ENCODE measurements around the gene DNALI1. TPM values are rescaled to one million over a fixed set of nuclear protein-coding genes. Genes with fewer than 3 reads are reported as not detected.

Gene DNALI1
- 3.5 to 5.7 TPM (median 3.9 TPM) in 3 replicates for total RNA-seq
- long read RNA-seq, partial matches to known transcripts = 0 of 4 reads
- long read RNA-seq, other reads (novel, unspliced or antisense) = 2 of 4 reads

DNA sequence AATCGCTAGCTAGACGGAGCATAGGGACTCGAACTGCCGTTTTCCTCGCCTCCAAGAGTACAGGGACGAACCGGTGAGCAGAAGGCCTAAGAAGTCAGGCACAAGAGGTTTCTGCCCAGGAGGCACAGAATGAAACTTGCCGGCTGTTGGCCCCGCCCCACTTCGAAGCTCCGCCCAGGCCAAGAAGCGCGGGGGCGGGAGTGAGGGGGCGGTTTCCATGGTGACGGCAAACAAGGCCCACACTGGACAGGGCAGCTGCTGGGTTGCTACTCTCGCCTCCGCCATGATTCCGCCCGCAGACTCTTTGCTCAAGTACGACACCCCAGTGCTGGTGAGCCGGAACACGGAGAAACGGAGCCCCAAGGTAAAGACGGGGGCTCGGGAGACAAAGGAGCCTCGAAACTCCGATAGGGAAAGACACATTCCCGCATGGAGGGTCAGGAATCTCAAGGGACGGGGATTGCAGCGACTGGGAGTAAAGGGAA lies at the start of gene DNALI1:
Gene DNALI1, plus strand, starts transcription at position 229 of the 485 bp plus-strand sequence. Its CDS starts 55 bp downstream, at position 284.
- no peak for DNase-seq (ENCODE audit: low spot score)
- H3K9me3 Mint-ChIP-seq (ENCODE audit: low read depth) = no peaks in the 10 kb centered on the region
- peak within 1 kb of the TSS; percentile 75 for H3K4me3 Mint-ChIP-seq (ENCODE audit: unreplicated experiment)
- H3K27ac Mint-ChIP-seq (ENCODE audit: unreplicated experiment) = peak within 1 kb of the TSS; percentile 59
- H3K36me3 Mint-ChIP-seq (ENCODE audit: low read depth) = peaks cover 5% of the 10 kb centered on the region
- H3K4me1 Mint-ChIP-seq (ENCODE audit: low read depth) = peaks cover 35% of the 10 kb centered on the region
- H3K27me3 Mint-ChIP-seq (ENCODE audit: low read depth) = no peaks in the 10 kb centered on the region
- TF ChIP-seq, protein P1, sequence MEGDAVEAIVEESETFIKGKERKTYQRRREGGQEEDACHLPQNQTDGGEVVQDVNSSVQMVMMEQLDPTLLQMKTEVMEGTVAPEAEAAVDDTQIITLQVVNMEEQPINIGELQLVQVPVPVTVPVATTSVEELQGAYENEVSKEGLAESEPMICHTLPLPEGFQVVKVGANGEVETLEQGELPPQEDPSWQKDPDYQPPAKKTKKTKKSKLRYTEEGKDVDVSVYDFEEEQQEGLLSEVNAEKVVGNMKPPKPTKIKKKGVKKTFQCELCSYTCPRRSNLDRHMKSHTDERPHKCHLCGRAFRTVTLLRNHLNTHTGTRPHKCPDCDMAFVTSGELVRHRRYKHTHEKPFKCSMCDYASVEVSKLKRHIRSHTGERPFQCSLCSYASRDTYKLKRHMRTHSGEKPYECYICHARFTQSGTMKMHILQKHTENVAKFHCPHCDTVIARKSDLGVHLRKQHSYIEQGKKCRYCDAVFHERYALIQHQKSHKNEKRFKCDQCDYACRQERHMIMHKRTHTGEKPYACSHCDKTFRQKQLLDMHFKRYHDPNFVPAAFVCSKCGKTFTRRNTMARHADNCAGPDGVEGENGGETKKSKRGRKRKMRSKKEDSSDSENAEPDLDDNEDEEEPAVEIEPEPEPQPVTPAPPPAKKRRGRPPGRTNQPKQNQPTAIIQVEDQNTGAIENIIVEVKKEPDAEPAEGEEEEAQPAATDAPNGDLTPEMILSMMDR (IDR thresholded peaks at IDR 0.05) = no peak

DNA sequence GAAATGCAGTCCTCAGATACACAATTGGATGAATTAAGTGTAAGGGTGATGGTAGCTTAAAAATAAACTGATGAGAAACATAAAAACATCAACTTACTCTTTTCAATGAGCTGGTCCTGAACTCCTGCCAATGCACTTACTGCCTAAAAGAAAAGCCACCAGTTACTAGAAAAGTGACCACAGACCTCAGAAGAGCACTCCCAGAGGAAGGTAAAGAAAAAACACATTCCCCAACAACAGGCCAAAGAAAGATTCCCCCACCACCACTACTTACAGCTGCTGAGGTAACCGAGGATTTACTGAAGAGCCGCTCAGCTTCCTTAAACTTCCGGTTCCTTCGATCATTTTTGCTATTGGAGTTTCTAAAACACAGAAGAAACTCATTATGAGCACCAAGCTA lies 47.6 kb upstream of the DNALI1 start:
- Mint-ChIP-seq H3K27me3 (ENCODE audit: low read depth) (no peaks in the 10 kb centered on the region), H3K27ac (ENCODE audit: unreplicated experiment) (no peak overlapping the region), H3K4me3 (ENCODE audit: unreplicated experiment) (no peak overlapping the region), H3K9me3 (ENCODE audit: low read depth) (no peaks in the 10 kb centered on the region), H3K4me1 (ENCODE audit: low read depth) (peaks cover 15% of the 10 kb centered on the region), H3K36me3 (ENCODE audit: low read depth) (peaks cover 21% of the 10 kb centered on the region)
- no peak for DNase-seq (ENCODE audit: low spot score)
- TF ChIP-seq, protein P1 (IDR thresholded peaks at IDR 0.05) = peak; percentile 55

DNA sequence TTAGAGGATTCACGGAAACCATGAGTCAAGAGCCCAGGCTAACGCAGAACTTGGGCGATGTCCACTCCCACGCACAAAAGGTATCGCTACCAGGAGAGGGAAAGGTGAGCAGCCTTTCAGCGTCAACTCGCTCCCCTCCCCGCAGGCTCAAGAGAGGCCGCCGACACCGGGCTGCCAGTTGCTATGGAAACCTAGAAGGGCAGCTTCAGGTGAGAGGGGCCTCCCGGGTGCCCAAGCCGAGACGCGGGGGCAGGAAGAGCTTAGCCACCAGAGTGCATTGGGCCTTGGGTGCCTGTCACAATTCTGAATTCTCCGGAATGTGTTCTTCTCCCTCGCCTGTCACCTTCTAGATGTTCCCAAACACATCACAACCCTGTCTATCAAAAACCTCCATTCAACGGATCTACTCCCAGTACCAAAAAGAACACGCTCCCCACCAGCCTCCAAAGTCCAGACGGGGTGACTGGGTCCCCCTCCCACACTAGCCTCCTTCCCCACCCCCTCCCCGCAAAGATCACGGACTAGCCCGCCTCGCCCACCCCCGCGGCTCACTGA lies 42.9 kb upstream of the DNALI1 start:
- H3K4me3 Mint-ChIP-seq (ENCODE audit: unreplicated experiment) = peak overlapping the region; percentile 87
- TF ChIP-seq, protein P1 (IDR thresholded peaks at IDR 0.05) = no peak
- H3K36me3 Mint-ChIP-seq (ENCODE audit: low read depth) = peaks cover 12% of the 10 kb centered on the region
- no peaks in the 10 kb centered on the region for H3K9me3 Mint-ChIP-seq (ENCODE audit: low read depth)
- no peaks in the 10 kb centered on the region for H3K27me3 Mint-ChIP-seq (ENCODE audit: low read depth)
- peak overlapping the region; percentile 66 for H3K27ac Mint-ChIP-seq (ENCODE audit: unreplicated experiment)
- H3K4me1 Mint-ChIP-seq (ENCODE audit: low read depth) = peaks cover 25% of the 10 kb centered on the region
- DNase-seq (ENCODE audit: low spot score) = no peak

DNA sequence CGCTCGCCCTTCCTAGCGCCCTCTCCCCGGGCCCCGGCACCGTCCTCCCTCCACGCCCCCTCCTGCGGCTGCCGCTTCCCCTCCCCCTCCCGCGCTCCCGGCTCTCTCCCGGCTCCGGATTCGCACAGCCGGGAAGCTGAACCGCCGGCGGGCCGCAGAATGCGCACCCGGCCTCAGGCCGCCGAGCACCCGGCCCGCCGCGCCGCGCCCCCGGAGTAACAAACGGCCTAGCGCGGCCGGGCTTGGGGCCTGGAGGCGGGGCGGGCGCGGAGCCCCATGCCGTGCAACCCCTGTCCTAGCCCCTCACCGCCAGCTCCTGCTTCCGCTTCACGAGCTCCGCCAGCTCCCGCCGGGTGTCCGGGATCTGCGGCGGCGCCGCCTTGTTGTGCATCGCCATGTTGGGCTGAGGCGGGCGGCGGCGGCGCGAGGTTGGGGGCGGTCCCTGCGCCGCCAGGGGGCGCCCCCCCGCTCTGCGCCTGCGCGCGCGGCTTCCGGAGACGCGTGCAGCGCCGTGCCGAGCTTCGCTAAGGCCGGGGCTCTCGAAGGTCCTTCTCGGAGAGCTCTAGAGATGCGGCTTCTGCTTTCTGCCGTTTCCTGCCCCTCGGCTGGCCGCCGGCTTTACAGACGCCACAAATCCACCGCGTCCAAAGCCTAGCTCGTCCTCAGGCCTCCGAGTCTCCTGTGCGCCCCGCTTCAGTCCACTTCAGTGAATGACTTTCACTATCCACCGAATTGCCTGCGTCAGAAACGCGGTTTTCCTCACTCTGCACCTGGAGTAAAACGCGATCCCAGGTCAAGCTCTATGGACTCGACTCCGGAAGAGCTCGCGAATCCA lies 42.2 kb upstream of the DNALI1 start, which contains the start of gene MEAF6:
Gene MEAF6, minus strand, starts transcription at position 417 of the 835 bp plus-strand sequence. Its CDS starts 20 bp downstream, at position 397.
- Mint-ChIP-seq H3K4me3 (ENCODE audit: unreplicated experiment) (peak within 1 kb of the TSS; percentile 87), H3K9me3 (ENCODE audit: low read depth) (no peaks in the 10 kb centered on the region), H3K4me1 (ENCODE audit: low read depth) (peaks cover 20% of the 10 kb centered on the region), H3K36me3 (ENCODE audit: low read depth) (peaks cover 8% of the 10 kb centered on the region), H3K27ac (ENCODE audit: unreplicated experiment) (peak within 1 kb of the TSS; percentile 97), H3K27me3 (ENCODE audit: low read depth) (no peaks in the 10 kb centered on the region)
- TF ChIP-seq, protein P1 (IDR thresholded peaks at IDR 0.05) = peak; percentile 90
- peak; percentile 95 for DNase-seq (ENCODE audit: low spot score)
